BE2C (cell line): Measurements from ENCODE around the gene QSOX2.

ENCODE experiments used
- DNase-seq: peaks from one replicate; pipeline ENCODE4 v3.0.0-alpha.2; 2020
- H3K27me3 ChIP-seq: fragments of 250-450 bp; sonication (Bioruptor Pico); 2 replicates; pipeline ENCODE4 v1.5.1; 2020; ENCODE audit warnings: mild to moderate bottlenecking
- H3K36me3 ChIP-seq: fragments of 250-450 bp; sonication (Bioruptor Pico); 2 replicates; pipeline ENCODE4 v1.5.1; 2020; ENCODE audit warnings: mild to moderate bottlenecking
- H3K4me1 ChIP-seq: fragments of 250-450 bp; sonication (Bioruptor Pico); 2 replicates; pipeline ENCODE4 v1.5.1; 2020
- H3K4me3 ChIP-seq: 2 replicates; pipeline ENCODE4 v1.5.1; 2011; ENCODE audit warnings: low read depth, low read length
- H3K9me3 ChIP-seq: fragments of 250-450 bp; sonication (Bioruptor Pico); 2 replicates; pipeline ENCODE4 v1.5.1; 2020
- CTCF ChIP-seq: IDR thresholded peaks from 2 replicates; pipeline ENCODE4 v1.5.1; 2012; ENCODE audit warnings: mild to moderate bottlenecking, low read depth, low read length

The QSOX2 gene

GRCh38 chr9:136180586-136180985 lies 65.0 kb downstream of the QSOX2 start:
- Histone ChIP-seq H3K4me1 (peaks cover 12% of the 10 kb centered on the region), H3K27me3 (peaks cover 21% of the 10 kb centered on the region), H3K4me3 (no peak overlapping the region), H3K36me3 (no peaks in the 10 kb centered on the region), H3K9me3 (no peaks in the 10 kb centered on the region)
- no peak for TF ChIP-seq CTCF
- peak; percentile 5 for DNase-seq

GRCh38 chr9:136179761-136180160 lies 65.9 kb downstream of the QSOX2 start:
- no peak overlapping the region for H3K4me3 ChIP-seq
- DNase-seq, result peak; percentile 4

GRCh38 chr9:136179101-136179616 lies 66.5 kb downstream of the QSOX2 start:
- Histone ChIP-seq H3K36me3 (no peaks in the 10 kb centered on the region), H3K4me1 (peaks cover 12% of the 10 kb centered on the region), H3K4me3 (no peak overlapping the region), H3K9me3 (no peaks in the 10 kb centered on the region), H3K27me3 (peaks cover 22% of the 10 kb centered on the region)
- DNase-seq, result no peak
- TF ChIP-seq CTCF, result no peak

More at GRCh38 chr9:136179761-136180160, 65.9 kb downstream of the QSOX2 start:
- Histone ChIP-seq H3K4me1 (peaks cover 12% of the 10 kb centered on the region), H3K9me3 (no peaks in the 10 kb centered on the region), H3K36me3 (no peaks in the 10 kb centered on the region), H3K27me3 (peaks cover 22% of the 10 kb centered on the region)
- TF ChIP-seq CTCF, result no peak

GRCh38 chr9:136178773-136179075 lies 66.9 kb downstream of the QSOX2 start:
- Histone ChIP-seq H3K36me3 (no peaks in the 10 kb centered on the region), H3K27me3 (peaks cover 22% of the 10 kb centered on the region), H3K9me3 (no peaks in the 10 kb centered on the region), H3K4me1 (peaks cover 12% of the 10 kb centered on the region), H3K4me3 (no peak overlapping the region)
- peak; percentile 20 for DNase-seq
- no peak for TF ChIP-seq CTCF

GRCh38 chr9:136178061-136178772 lies 67.4 kb downstream of the QSOX2 start:
- Histone ChIP-seq H3K36me3 (no peaks in the 10 kb centered on the region), H3K9me3 (no peaks in the 10 kb centered on the region), H3K4me1 (peaks cover 12% of the 10 kb centered on the region), H3K4me3 (no peak overlapping the region), H3K27me3 (peaks cover 22% of the 10 kb centered on the region)
- TF ChIP-seq CTCF, result no peak
- DNase-seq, result peak; percentile 6

- H3K9me3 ChIP-seq, result no peaks in the 10 kb centered on the region
- H3K27me3 ChIP-seq, result peaks cover 22% of the 10 kb centered on the region
- peaks cover 12% of the 10 kb centered on the region for H3K4me1 ChIP-seq
- peak; percentile 71 for DNase-seq
- H3K36me3 ChIP-seq, result no peaks in the 10 kb centered on the region
- H3K4me3 ChIP-seq, result no peak overlapping the region; the same call in 1 of the 2 replicates
- peak; percentile 13; the same call in 1 of the 2 replicates for TF ChIP-seq CTCF
These were observed 68.4 kb downstream of the QSOX2 start for GRCh38 chr9:136177224-136177623.
